GM12875 (cell line): Measurements from ENCODE around the gene RACK1.

Experiments used
- H3K4me3 ChIP-seq: one replicate; pipeline ENCODE4 v1.5.1; 2011; ENCODE audit warnings: low read depth, low read length, control low read depth
- CTCF ChIP-seq: IDR thresholded peaks from 2 replicates; pipeline ENCODE4 v1.5.1; 2011; ENCODE audit warnings: low read depth, mild to moderate bottlenecking, control low read depth, inconsistent platforms, low read length, moderate library complexity, borderline replicate concordance; ENCODE audit not compliant: insufficient read depth

The RACK1 gene

GRCh38 chr5:181221105-181221791, 22.5 kb downstream of the RACK1 start:
- H3K4me3 ChIP-seq, result peak overlapping the region; percentile 18
- no peak for TF ChIP-seq CTCF

- no peak for TF ChIP-seq CTCF
- no peak overlapping the region for H3K4me3 ChIP-seq
Measured at GRCh38 chr5:181220178-181220515, 23.6 kb downstream of the RACK1 start.

GRCh38 chr5:181219262-181220177, 24.2 kb downstream of the RACK1 start:
- TF ChIP-seq CTCF, result no peak
- no peak overlapping the region for H3K4me3 ChIP-seq

- TF ChIP-seq CTCF, result no peak
- H3K4me3 ChIP-seq, result peak overlapping the region; percentile 3
Measured at GRCh38 chr5:181218795-181219124, 24.9 kb downstream of the RACK1 start.

GRCh38 chr5:181217803-181218062, 26.0 kb downstream of the RACK1 start:
- no peak for TF ChIP-seq CTCF
- H3K4me3 ChIP-seq, result peak overlapping the region; percentile 60

- peak overlapping the region; percentile 60 for H3K4me3 ChIP-seq
- peak; percentile 16; the same call in 1 of the 2 replicates for TF ChIP-seq CTCF
Measured at GRCh38 chr5:181217111-181217802, 26.4 kb downstream of the RACK1 start.
